ENCODE data around the gene GNAI2.

The GNAI2 gene

GRCh38 chr3:50219285-50219684, 16.7 kb upstream of the GNAI2 start:
- no peak overlapping the region for H3K27ac ChIP-seq
- no peak for TF ChIP-seq ZFX (IDR thresholded peaks at IDR 0.05; ENCODE audit: borderline replicate concordance)
- TF ChIP-seq CTCF (IDR thresholded peaks at IDR 0.05): no peak

GRCh38 chr3:50220109-50220508, 15.9 kb upstream of the GNAI2 start:
- no peak overlapping the region for H3K27ac ChIP-seq
- TF ChIP-seq ZFX (IDR thresholded peaks at IDR 0.05; ENCODE audit: borderline replicate concordance) (no peak), CTCF (IDR thresholded peaks at IDR 0.05) (no peak)

- TF ChIP-seq ZFX (IDR thresholded peaks at IDR 0.05; ENCODE audit: borderline replicate concordance) (no peak), CTCF (IDR thresholded peaks at IDR 0.05) (no peak)
Observed at GRCh38 chr3:50221051-50221410, 15.0 kb upstream of the GNAI2 start.

GRCh38 chr3:50221411-50222168, 14.4 kb upstream of the GNAI2 start:
- no peak overlapping the region for H3K27ac ChIP-seq
- TF ChIP-seq CTCF (IDR thresholded peaks at IDR 0.05): no peak
- no peak for TF ChIP-seq ZFX (IDR thresholded peaks at IDR 0.05; ENCODE audit: borderline replicate concordance)

More at GRCh38 chr3:50221051-50221410, 15.0 kb upstream of the GNAI2 start:
- H3K27ac ChIP-seq: no peak overlapping the region

- TF ChIP-seq CTCF (IDR thresholded peaks at IDR 0.05) (no peak), ZFX (IDR thresholded peaks at IDR 0.05; ENCODE audit: borderline replicate concordance) (no peak)
- no peak overlapping the region for H3K27ac ChIP-seq
Observed at GRCh38 chr3:50222169-50222528, 13.9 kb upstream of the GNAI2 start.

- TF ChIP-seq ZFX (IDR thresholded peaks at IDR 0.05; ENCODE audit: borderline replicate concordance): no peak
- no peak for TF ChIP-seq CTCF (IDR thresholded peaks at IDR 0.05)
Observed at GRCh38 chr3:50224639-50225038, 11.4 kb upstream of the GNAI2 start.

GRCh38 chr3:50226888-50227389, 9.1 kb upstream of the GNAI2 start:
- no peak for TF ChIP-seq ZFX (IDR thresholded peaks at IDR 0.05; ENCODE audit: borderline replicate concordance)
- TF ChIP-seq CTCF (IDR thresholded peaks at IDR 0.05): no peak
- H3K27ac ChIP-seq: peak overlapping the region; percentile 78

More at GRCh38 chr3:50224639-50225038, 11.4 kb upstream of the GNAI2 start:
- H3K27ac ChIP-seq: no peak overlapping the region
